Testis (tissue), 2 donors: ENCODE measurements around the gene RMND5A.

Experiments used
- CTCF ChIP-seq, 3 experiments: fragments of 450-650 bp in 2 of 3; fragments of 200-600 bp in 1 of 3; sonication (generic) in 1 of 3; IDR thresholded peaks; one replicate each; pipeline ENCODE4 v1.5.1; 2016 to 2019; ENCODE audit warnings: antibody characterized with exemption in 3 of 3, mild to moderate bottlenecking in 2 of 3, moderate library complexity in 1 of 3
- POLR2A ChIP-seq: fragments of 450-650 bp; IDR thresholded peaks from one replicate; pipeline ENCODE4 v1.6.1; 2017; ENCODE audit warnings: antibody characterized with exemption, mild to moderate bottlenecking, moderate library complexity

- TF ChIP-seq CTCF (IDR thresholded peaks at IDR 0.05) (no peak), POLR2A (no peak)
Measured at GRCh38 chr2:86697551-86698104, 22.5 kb upstream of the RMND5A start.
